K562 (cell line): ENCODE measurements around the gene IFNK. TPM values are rescaled to one million over a fixed set of nuclear protein-coding genes. Genes with fewer than 3 reads are reported as not detected.

ENCODE experiments used
- ATAC-seq: fragments of 200-7000 bp; cut with Tn5 transposase; 3 replicates; pipeline ENCODE4 v1.9.1; 2020; ENCODE audit warnings: moderate library complexity
- BruUV-seq: library from RNA; stranded (reverse); fragments of 400-500 nt; replicated peaks from 2 replicates; lab custom pipeline; 2021; lab: Mats Ljungman, UMichigan
- CTCF ChIA-PET: fragments of 300-600 bp; formaldehyde crosslinking; extraction: SDS; loops from one replicate; lab custom pipeline; 2021; ENCODE audit warnings: low intra/inter-chr PET ratio; lab: Yijun Ruan, JAX
- POLR2A ChIA-PET: fragments of 300-600, 350-650 bp; sonication (Branson Sonifier 250); formaldehyde crosslinking; extraction: SDS; loops from one replicate; lab custom pipeline; 2021; ENCODE audit warnings: antibody characterized with exemption, inconsistent platforms; lab: Yijun Ruan, JAX
- DNase-seq, 4 experiments: peaks; one replicate each; pipeline versions ENCODE4 v3.0.0 to v3.0.0-alpha.2; 2011 to 2018; ENCODE audit warnings: low spot score in 3 of 4, mixed read lengths in 3 of 4; ENCODE audit errors: extremely low read depth in 1 of 4
- FAIRE-seq: peaks from 2 replicates; lab custom pipeline; 2011; peaks lifted over from hg19 to GRCh38; lab: Jason Lieb, UNC
- H2AFZ ChIP-seq: 2 replicates; pipeline ENCODE4 v1.6.0; 2011; ENCODE audit warnings: low read depth, low read length, control low read depth, inconsistent platforms
- H3K27ac ChIP-seq: fragments of 200-600 bp; 3 replicates; pipeline ENCODE4 v1.8.0; 2011; ENCODE audit warnings: low read depth, mild to moderate bottlenecking, control low read depth, inconsistent platforms, low read length, moderate library complexity, mixed read lengths; ENCODE audit errors: extremely low read depth
- H3K27me3 ChIP-seq, 2 experiments: fragments of 300-600 bp in 1 of 2; 2 replicates in 1 of 2; 3 replicates in 1 of 2; pipeline versions ENCODE4 v1.6.0 to v1.8.0; 2011; ENCODE audit warnings: inconsistent platforms in 2 of 2, low read length in 2 of 2, mild to moderate bottlenecking in 1 of 2, mixed read lengths in 1 of 2, moderate library complexity in 1 of 2; ENCODE audit not compliant: control insufficient read depth in 2 of 2, insufficient read depth in 2 of 2
- H3K36me3 ChIP-seq: fragments of 300-600 bp; 3 replicates; pipeline ENCODE4 v1.8.0; 2011; ENCODE audit warnings: mild to moderate bottlenecking, low read length, inconsistent platforms; ENCODE audit not compliant: control insufficient read depth, insufficient read depth
- H3K4me1 ChIP-seq, 2 experiments: fragments of 200-600 bp in 1 of 2; replicated peaks in 1 of 2; 2 replicates in 1 of 2; 3 replicates in 1 of 2; pipeline versions ENCODE4 v1.5.1 to v1.8.0; 2011; ENCODE audit warnings: inconsistent platforms in 2 of 2, low read length in 2 of 2, mild to moderate bottlenecking in 1 of 2, mixed read lengths in 1 of 2, moderate library complexity in 1 of 2; ENCODE audit not compliant: control insufficient read depth in 2 of 2, insufficient read depth in 2 of 2
- H3K4me2 ChIP-seq: 2 replicates; pipeline ENCODE4 v1.6.1; 2011; ENCODE audit warnings: low read length, control low read depth, inconsistent platforms, mixed read lengths; ENCODE audit not compliant: insufficient read depth
- H3K4me3 ChIP-seq: fragments of 200-600 bp; sonication (generic), shearing (Covaris generic); 2 replicates; pipeline ENCODE4 v1.5.1; 2016; ENCODE audit warnings: control low read depth, inconsistent platforms
- H3K79me2 ChIP-seq: fragments of 200-600 bp; 3 replicates; pipeline ENCODE4 v1.8.0; 2011; ENCODE audit warnings: low read length, inconsistent platforms; ENCODE audit not compliant: control insufficient read depth, insufficient read depth
- H3K9ac ChIP-seq, 2 experiments: 2 replicates each; pipeline versions ENCODE4 v1.6.0 to v1.6.1; 2011; ENCODE audit warnings: low read depth in 2 of 2, low read length in 2 of 2, control low read depth in 1 of 2, inconsistent platforms in 1 of 2, mild to moderate bottlenecking in 1 of 2, mixed read lengths in 1 of 2; ENCODE audit not compliant: insufficient read depth in 1 of 2
- H3K9me1 ChIP-seq: one replicate; pipeline ENCODE4 v1.6.0; 2011; ENCODE audit warnings: inconsistent platforms, mild to moderate bottlenecking, low read length, moderate library complexity; ENCODE audit not compliant: control insufficient read depth, insufficient read depth
- H3K9me3 ChIP-seq: replicated peaks from 2 replicates; pipeline ENCODE4 v1.5.1; 2011; ENCODE audit warnings: low read depth, low read length, inconsistent platforms; ENCODE audit not compliant: control insufficient read depth, insufficient read depth
- H4K20me1 ChIP-seq: replicated peaks from 2 replicates; pipeline ENCODE4 v1.6.1; 2011; ENCODE audit warnings: low read length, inconsistent platforms, mixed read lengths; ENCODE audit not compliant: control insufficient read depth, insufficient read depth
- E2F6 ChIP-seq, 2 experiments: IDR thresholded peaks; 2 replicates each; pipeline ENCODE4 v1.6.1; 2011; ENCODE audit warnings: borderline replicate concordance in 1 of 2, control low read depth in 1 of 2, low read depth in 1 of 2, low read length in 1 of 2, mild to moderate bottlenecking in 1 of 2, mixed read lengths in 1 of 2, moderate library complexity in 1 of 2; ENCODE audit not compliant: insufficient read depth in 1 of 2, insufficient read length in 1 of 2, poor library complexity in 1 of 2, severe bottlenecking in 1 of 2; ENCODE audit errors: extremely low read depth in 1 of 2
- RHOXF2B ChIP-seq: fragments of 250-450 bp; sonication (Bioruptor Pico); conservative IDR thresholded peaks from 2 replicates; pipeline ENCODE4 v1.5.1; 2021
- TARDBP ChIP-seq: fragments of 450-650 bp; IDR thresholded peaks from 2 replicates; pipeline ENCODE4 v1.6.1; 2016
- ZNF431 ChIP-seq: sonication (generic); formaldehyde crosslinking; IDR thresholded peaks from 2 replicates; pipeline ENCODE4 v1.8.0; 2022; ENCODE audit warnings: mild to moderate bottlenecking, missing genetic modification reagents
- ZSCAN32 ChIP-seq: fragments of 450-650 bp; formaldehyde crosslinking; IDR thresholded peaks from 2 replicates; pipeline ENCODE4 v1.4.0; 2020; ENCODE audit warnings: mild to moderate bottlenecking, moderate library complexity
- ZZZ3 ChIP-seq: fragments of 450-650 bp; IDR thresholded peaks from 2 replicates; pipeline ENCODE4 v1.6.1; 2016; ENCODE audit warnings: antibody characterized with exemption, mild to moderate bottlenecking, moderate library complexity
- in situ Hi-C: fragments of 300-500 bp; cut with MboI; formaldehyde crosslinking; loops from 4 replicates; pipeline ENCODE4 v1.15.0; 2018; ENCODE audit warnings: inconsistent platforms, mixed read lengths
- intact Hi-C: fragments of 100-400 bp; cut with micrococcal nuclease; formaldehyde crosslinking; loops from 2 replicates; pipeline ENCODE4 v1.14.2; 2022
- polyA plus RNA-seq, 8 experiments: library from polyadenylated mRNA; depleted of rRNA in 4 of 8; stranded (reverse) in 5 of 8; unstranded in 3 of 8; fragments of >200 nt; fragmentation: Nextera tagmentation in 2 of 8; fragmentation: Illumina TruSeq in 1 of 8; extraction: Ambion mirVana in 2 of 8; extraction: Trizol in 1 of 8; gene quantifications; 2 replicates each; pipeline versions ENCODE4 v1.2.1 to v1.2.3, GENCODE V29; 2011 to 2014; ENCODE audit warnings: inconsistent platforms in 1 of 8, missing spikeins in 1 of 8
- total RNA-seq, 7 experiments: library from RNA; depleted of rRNA in 6 of 7; stranded (reverse); fragments of >200 nt in 6 of 7; fragmentation: Illumina TruSeq in 2 of 7; extraction: Trizol in 2 of 7; gene quantifications; 2 replicates each; pipeline versions ENCODE4 v1.2.1 to v1.2.3, GENCODE V29; 2011 to 2021; ENCODE audit warnings: low replicate concordance in 1 of 7
- TF ChIP-seq, protein P1 (sequence below): IDR thresholded peaks from 2 replicates; pipeline ENCODE4 v1.6.1; 2014; ENCODE audit warnings: antibody characterized with exemption

IFNK gene
- total and polyA plus RNA-seq, 9 of the 15 experiments (the other 6 are each of a cell fraction or from before 2014, with no cell fraction given), result 0.11 TPM; not detected in 8

- no peak overlapping the region for H3K4me3 ChIP-seq
- POLR2A ChIA-PET, result no interaction called here
- TF ChIP-seq TARDBP (no peak), ZSCAN32 (no peak), ZNF431 (no peak), ZZZ3 (no peak), E2F6 (IDR thresholded peaks at IDR 0.05; ENCODE audit: borderline replicate concordance in 1 of 2, extremely low read depth in 1 of 2, insufficient read depth in 1 of 2, insufficient read length in 1 of 2, low read depth in 1 of 2, low read length in 1 of 2, poor library complexity in 1 of 2, severe bottlenecking in 1 of 2) (no peak), RHOXF2B (CRISPR knock-in tag) (no peak)
- TF ChIP-seq, protein P1, sequence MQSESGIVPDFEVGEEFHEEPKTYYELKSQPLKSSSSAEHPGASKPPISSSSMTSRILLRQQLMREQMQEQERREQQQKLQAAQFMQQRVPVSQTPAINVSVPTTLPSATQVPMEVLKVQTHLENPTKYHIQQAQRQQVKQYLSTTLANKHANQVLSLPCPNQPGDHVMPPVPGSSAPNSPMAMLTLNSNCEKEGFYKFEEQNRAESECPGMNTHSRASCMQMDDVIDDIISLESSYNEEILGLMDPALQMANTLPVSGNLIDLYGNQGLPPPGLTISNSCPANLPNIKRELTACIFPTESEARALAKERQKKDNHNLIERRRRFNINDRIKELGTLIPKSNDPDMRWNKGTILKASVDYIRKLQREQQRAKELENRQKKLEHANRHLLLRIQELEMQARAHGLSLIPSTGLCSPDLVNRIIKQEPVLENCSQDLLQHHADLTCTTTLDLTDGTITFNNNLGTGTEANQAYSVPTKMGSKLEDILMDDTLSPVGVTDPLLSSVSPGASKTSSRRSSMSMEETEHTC, result no peak
- TF ChIP-seq, all 486 proteins: peak for 0
- intact Hi-C loops (no loop called here), in situ Hi-C loops (no loop called here)
- H3K9me3 ChIP-seq, result no peaks in the 10 kb centered on the region
- H3K79me2 ChIP-seq, result peaks cover 14% of the 10 kb centered on the region
- no peaks in the 10 kb centered on the region; a peak in 2 of 5 replicates for H3K4me1 ChIP-seq
- H2AFZ ChIP-seq, result no peak overlapping the region
- no TSS peak for BruUV-seq
- CTCF ChIA-PET, result no interaction called here
- no peak overlapping the region for H3K9ac ChIP-seq
- peaks cover 6% of the 10 kb centered on the region; the same call in 1 of the 3 replicates for H3K36me3 ChIP-seq
- H3K9me1 ChIP-seq, result no peaks in the 10 kb centered on the region
- no peak overlapping the region for H3K27ac ChIP-seq
- H3K27me3 ChIP-seq, result no peaks in the 10 kb centered on the region
- DNase-seq (no peak), ATAC-seq (peak; percentile 56), FAIRE-seq (no peak)
- no peak overlapping the region for H3K4me2 ChIP-seq
- H4K20me1 ChIP-seq, result no peaks in the 10 kb centered on the region
Measured at GRCh38 chr9:27504259-27504658, 19.8 kb upstream of the IFNK start.
